ENCODE measurements around the gene P2RX3. TPM values are rescaled to one million over a fixed set of nuclear protein-coding genes. Genes with fewer than 3 reads are reported as not detected.
A peak's percentile ranks its signal among the peaks of the same experiment; 100 is the strongest.

The P2RX3 gene
- total RNA-seq, 4 donors from 2014 or later = not detected

DNA sequence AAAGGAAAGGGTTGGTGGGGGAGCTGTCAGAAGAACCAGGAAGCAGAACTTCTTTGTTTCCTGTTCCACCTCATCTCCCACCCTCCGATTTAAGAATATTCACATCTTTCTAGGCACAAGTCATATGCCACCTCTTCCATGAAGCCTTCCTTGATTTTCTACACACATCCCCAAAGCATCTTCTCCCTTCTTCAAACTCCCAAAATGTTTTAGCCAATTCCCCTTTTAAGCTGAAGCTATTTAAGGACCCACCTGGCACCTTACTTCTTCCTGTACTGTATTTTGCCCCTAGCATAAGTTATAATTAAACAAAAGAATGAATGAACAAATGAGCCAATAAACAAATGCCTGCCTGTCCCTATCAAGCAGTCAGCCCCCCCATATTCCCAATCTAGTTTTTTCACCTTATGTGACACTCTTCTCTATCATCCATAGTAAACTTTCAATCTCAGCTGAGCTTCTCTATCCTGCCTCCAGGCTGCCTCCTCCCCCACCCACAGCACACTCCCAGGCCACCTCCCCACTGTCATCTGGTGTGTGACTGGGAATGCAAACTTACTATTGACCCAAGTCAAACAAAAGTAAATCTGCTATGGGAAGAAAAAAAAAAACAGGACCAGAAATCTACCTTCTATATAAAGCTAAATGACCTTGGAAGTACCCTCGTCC is 17.3 kb upstream of the P2RX3 start:
- peaks cover 0 to 33% of the 10 kb centered on the region in 2 donors for H3K36me3 ChIP-seq
- no peaks in the 10 kb centered on the region for H3K27me3 ChIP-seq
- peaks cover 65 to 77% of the 10 kb centered on the region in 2 donors for H3K4me1 ChIP-seq
- TF ChIP-seq, protein P1, sequence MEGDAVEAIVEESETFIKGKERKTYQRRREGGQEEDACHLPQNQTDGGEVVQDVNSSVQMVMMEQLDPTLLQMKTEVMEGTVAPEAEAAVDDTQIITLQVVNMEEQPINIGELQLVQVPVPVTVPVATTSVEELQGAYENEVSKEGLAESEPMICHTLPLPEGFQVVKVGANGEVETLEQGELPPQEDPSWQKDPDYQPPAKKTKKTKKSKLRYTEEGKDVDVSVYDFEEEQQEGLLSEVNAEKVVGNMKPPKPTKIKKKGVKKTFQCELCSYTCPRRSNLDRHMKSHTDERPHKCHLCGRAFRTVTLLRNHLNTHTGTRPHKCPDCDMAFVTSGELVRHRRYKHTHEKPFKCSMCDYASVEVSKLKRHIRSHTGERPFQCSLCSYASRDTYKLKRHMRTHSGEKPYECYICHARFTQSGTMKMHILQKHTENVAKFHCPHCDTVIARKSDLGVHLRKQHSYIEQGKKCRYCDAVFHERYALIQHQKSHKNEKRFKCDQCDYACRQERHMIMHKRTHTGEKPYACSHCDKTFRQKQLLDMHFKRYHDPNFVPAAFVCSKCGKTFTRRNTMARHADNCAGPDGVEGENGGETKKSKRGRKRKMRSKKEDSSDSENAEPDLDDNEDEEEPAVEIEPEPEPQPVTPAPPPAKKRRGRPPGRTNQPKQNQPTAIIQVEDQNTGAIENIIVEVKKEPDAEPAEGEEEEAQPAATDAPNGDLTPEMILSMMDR (IDR thresholded peaks at IDR 0.05 in 4 of 5, conservative IDR thresholded peaks at IDR 0.05 in 1 of 5) = no peak
- no peak for TF ChIP-seq POLR2A (IDR thresholded peaks at IDR 0.05)
- intact Hi-C loops (cut with DNase I; ENCODE audit: low total_unique reads) (loop anchor here (10.0 kb wide), 1 partner anchor 424 kb away; the partner anchor contains the start of gene SELENOH), in situ Hi-C loops (cut with MboI; ENCODE audit: low sequenced_read_pairs in 4 of 4) (loop anchor here in 1 of 4 donors (10.0 kb wide), 1 partner anchor 174 kb away; no protein-coding TSS in a partner anchor)
- peak overlapping the region; percentile 95 to 99 (median 97) for H3K27ac ChIP-seq
- DNase-seq (no peak), ATAC-seq (no peak)
- H3K9me3 ChIP-seq = no peaks in the 10 kb centered on the region
- peak overlapping the region in 2 of 4 donors; percentile 82 to 87 for H3K4me3 ChIP-seq

DNA sequence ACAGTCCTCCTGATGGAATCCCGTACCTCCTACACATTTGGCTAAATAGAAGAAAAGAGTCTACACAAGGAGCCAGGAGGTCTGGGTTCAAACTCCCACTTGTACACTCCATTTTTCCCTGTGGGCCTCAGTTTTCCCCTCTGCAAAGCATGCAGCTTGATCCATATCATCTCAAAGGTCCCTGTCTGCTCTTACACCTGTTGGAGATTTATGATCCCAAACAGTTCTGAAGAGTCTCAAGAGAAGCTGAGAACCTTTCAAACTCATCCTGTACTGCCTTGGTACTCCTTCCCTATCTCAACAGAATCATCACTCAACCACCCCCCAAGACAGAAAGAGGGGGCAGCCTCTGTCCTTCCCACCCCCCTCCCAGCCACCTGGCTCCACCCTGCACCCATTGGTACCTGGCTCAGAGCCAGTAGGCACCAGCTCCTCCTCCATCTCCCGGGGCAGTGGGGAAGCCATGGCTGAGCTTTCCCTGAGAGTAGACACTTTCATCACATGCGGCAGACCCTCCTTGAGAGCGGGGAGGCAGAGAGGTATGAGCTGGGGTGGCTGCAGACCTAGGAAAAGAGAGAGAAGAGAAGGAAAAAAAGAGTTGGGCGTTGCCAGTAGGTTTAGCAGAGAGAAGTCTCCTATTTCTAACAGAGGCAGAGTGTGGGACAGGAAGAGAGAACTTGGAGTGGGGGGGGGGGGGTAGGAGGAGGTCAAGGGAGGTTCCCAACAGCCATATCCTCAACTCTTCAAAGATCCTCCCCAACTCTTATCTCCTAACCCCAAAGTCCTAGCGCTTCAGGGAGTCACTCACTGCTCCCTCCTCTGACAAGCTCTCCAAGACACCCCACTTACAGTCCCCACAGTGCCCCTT is 16.5 kb upstream of the P2RX3 start:
- Histone ChIP-seq H3K36me3 (peaks cover 0 to 26% of the 10 kb centered on the region in 2 donors), H3K27me3 (no peaks in the 10 kb centered on the region), H3K4me3 (peak overlapping the region; percentile 82 to 95 (median 90)), H3K4me1 (peaks cover 65 to 77% of the 10 kb centered on the region in 2 donors), H3K27ac (peak overlapping the region; percentile 95 to 99 (median 97)), H3K9me3 (no peaks in the 10 kb centered on the region)
- in situ Hi-C loops (cut with MboI; ENCODE audit: low sequenced_read_pairs in 4 of 4) (loop anchor here in 1 of 4 donors (10.0 kb wide), 1 partner anchor 173 kb away; no protein-coding TSS in a partner anchor), intact Hi-C loops (cut with DNase I; ENCODE audit: low total_unique reads) (loop anchor here (10.0 kb wide), 1 partner anchor 423 kb away; the partner anchor contains the start of gene SELENOH)
- no peak for TF ChIP-seq POLR2A (IDR thresholded peaks at IDR 0.05)
- TF ChIP-seq, protein P1 (IDR thresholded peaks at IDR 0.05 in 4 of 5, conservative IDR thresholded peaks at IDR 0.05 in 1 of 5) = no peak
- DNase-seq (peak in 1 of 2 donors; percentile 35), ATAC-seq (no peak)

DNA sequence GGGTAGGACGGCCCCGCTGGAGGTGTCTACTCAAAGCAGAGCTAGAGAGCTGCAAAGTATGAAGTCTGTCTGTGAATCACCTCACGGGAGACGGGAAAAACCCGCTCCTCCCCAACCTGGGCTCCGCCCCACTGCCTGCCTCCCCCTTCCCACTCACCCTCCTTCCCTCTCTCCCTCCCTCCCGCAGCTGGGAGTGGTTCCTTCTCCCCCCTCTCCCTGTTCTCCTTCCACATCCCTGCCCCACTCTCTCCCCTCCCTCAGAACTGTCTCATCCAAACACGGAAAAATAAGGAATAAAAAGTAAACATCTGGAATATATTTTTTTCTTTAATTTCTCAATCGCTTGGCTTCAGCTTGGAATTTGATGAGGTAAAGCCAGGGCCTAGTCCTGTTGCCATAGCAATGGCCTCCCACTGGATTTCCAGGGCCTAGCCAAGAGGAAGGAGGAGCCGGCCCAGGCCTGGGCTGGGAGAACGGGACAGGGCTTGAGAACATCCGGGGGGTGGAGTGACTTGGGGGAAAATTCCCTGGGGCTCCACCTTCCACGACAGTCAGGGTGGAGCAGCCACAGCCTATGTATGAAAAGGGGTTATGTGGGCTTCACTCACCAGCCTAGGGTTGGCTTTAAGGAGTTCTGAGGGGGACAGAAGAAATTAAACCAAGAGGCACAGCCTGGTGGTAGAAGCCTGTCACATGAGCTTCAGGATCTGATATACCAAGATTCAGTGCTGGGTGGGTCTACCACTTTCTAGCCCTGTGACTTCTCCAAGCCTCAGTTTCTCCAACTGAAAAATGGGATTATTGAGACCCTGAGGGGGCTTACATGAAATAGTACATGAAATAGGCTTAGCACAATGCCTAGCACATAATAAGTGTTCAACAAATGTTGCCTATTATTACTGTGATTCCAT is 15.6 kb upstream of the P2RX3 start:
- in situ Hi-C loops (cut with MboI; ENCODE audit: low sequenced_read_pairs in 4 of 4) = loop anchor here in 1 of 4 donors (10.0 kb wide), 1 partner anchor 172 kb away; no protein-coding TSS in a partner anchor

More for the DNA sequence above, 15.6 kb upstream of the P2RX3 start:
- peaks cover 0 to 26% of the 10 kb centered on the region in 2 donors for H3K36me3 ChIP-seq
- ATAC-seq (peak; percentile 14 to 19), DNase-seq (peak; percentile 79 to 87)
- peaks cover 60 to 77% of the 10 kb centered on the region in 2 donors for H3K4me1 ChIP-seq
- no peaks in the 10 kb centered on the region for H3K27me3 ChIP-seq
- peak; percentile 28 to 58 for TF ChIP-seq POLR2A (IDR thresholded peaks at IDR 0.05)
- TF ChIP-seq, protein P1 (IDR thresholded peaks at IDR 0.05 in 4 of 5, conservative IDR thresholded peaks at IDR 0.05 in 1 of 5) = no peak
- no peaks in the 10 kb centered on the region for H3K9me3 ChIP-seq
- peak overlapping the region; percentile 95 to 99 (median 97) for H3K27ac ChIP-seq
- intact Hi-C loops (cut with DNase I; ENCODE audit: low total_unique reads) = loop anchor here (10.0 kb wide), 1 partner anchor 422 kb away; the partner anchor contains the start of gene SELENOH
- H3K4me3 ChIP-seq = peak overlapping the region; percentile 82 to 95 (median 90)

Measured in gastrocnemius medialis (tissue), 4 donors.